MM.1S (cell line): Measurements from ENCODE around the gene PCDHGB2.

Experiments used
- DNase-seq: peaks from one replicate; pipeline ENCODE4 v3.0.0-alpha.2; 2015
- H2AFZ ChIP-seq: fragments of 300-600 bp; sonication (generic); 2 replicates; pipeline ENCODE4 v1.6.0; 2016; ENCODE audit warnings: antibody characterized with exemption, low read length
- H3F3A ChIP-seq: fragments of 300-600 bp; sonication (generic); 2 replicates; pipeline ENCODE4 v1.6.1; 2016; ENCODE audit warnings: mild to moderate bottlenecking, antibody characterized with exemption, low read length, moderate library complexity, mixed read lengths; ENCODE audit not compliant: insufficient read depth
- H3K27ac ChIP-seq: fragments of 300-600 bp; sonication (generic); 2 replicates; pipeline ENCODE4 v1.5.1; 2016; ENCODE audit warnings: mild to moderate bottlenecking, low read length
- H3K27me3 ChIP-seq: fragments of 300-600 bp; sonication (generic); replicated peaks from 2 replicates; pipeline ENCODE4 v1.6.0; 2016; ENCODE audit warnings: low read length; ENCODE audit not compliant: insufficient read depth
- H3K36me3 ChIP-seq: fragments of 300-600 bp; sonication (generic); replicated peaks from 2 replicates; pipeline ENCODE4 v1.6.1; 2016; ENCODE audit warnings: mild to moderate bottlenecking, low read length, mixed read lengths; ENCODE audit not compliant: insufficient read depth
- H3K4me1 ChIP-seq: fragments of 300-600 bp; sonication (generic); 2 replicates; pipeline ENCODE4 v1.6.1; 2016; ENCODE audit warnings: low read length, mixed read lengths
- H3K4me2 ChIP-seq: fragments of 300-600 bp; sonication (generic); 2 replicates; pipeline ENCODE4 v1.6.0; 2016; ENCODE audit warnings: low read depth, low read length
- H3K4me3 ChIP-seq: fragments of 300-600 bp; sonication (generic); 2 replicates; pipeline ENCODE4 v1.5.1; 2016; ENCODE audit warnings: low read length, mixed read lengths
- H3K79me2 ChIP-seq: fragments of 300-600 bp; sonication (generic); 2 replicates; pipeline ENCODE4 v1.6.1; 2016; ENCODE audit warnings: mixed run types, low read length, mixed read lengths
- H3K9ac ChIP-seq: fragments of 300-600 bp; sonication (generic); 2 replicates; pipeline ENCODE4 v1.6.1; 2016; ENCODE audit warnings: low read length, mixed read lengths
- H3K9me2 ChIP-seq: fragments of 300-600 bp; sonication (generic); replicated peaks from 2 replicates; pipeline ENCODE4 v1.6.1; 2016; ENCODE audit warnings: mild to moderate bottlenecking, low read length, mixed read lengths; ENCODE audit not compliant: insufficient read depth
- H3K9me3 ChIP-seq: fragments of 300-600 bp; sonication (generic); replicated peaks from 2 replicates; pipeline ENCODE4 v1.6.1; 2016; ENCODE audit warnings: mild to moderate bottlenecking, low read length, mixed read lengths; ENCODE audit not compliant: insufficient read depth
- H4K20me1 ChIP-seq: fragments of 300-600 bp; sonication (generic); 2 replicates; pipeline ENCODE4 v1.6.1; 2016; ENCODE audit warnings: mild to moderate bottlenecking, low read length, moderate library complexity, mixed read lengths; ENCODE audit not compliant: insufficient read depth
- EZH2 ChIP-seq: fragments of 300-600 bp; sonication (generic); optimal IDR thresholded peaks from 2 replicates; pipeline ENCODE3; 2017; ENCODE audit warnings: low read depth, mild to moderate bottlenecking, antibody characterized with exemption, low read length, mixed read lengths
- EZH2phosphoT487 ChIP-seq: fragments of 300-600 bp; sonication (generic); IDR thresholded peaks from 2 replicates; pipeline ENCODE4 v1.6.1; 2018; ENCODE audit warnings: antibody characterized with exemption, low read length
- TF ChIP-seq, protein P1 (sequence below): fragments of 300-600 bp; sonication (generic); IDR thresholded peaks from 2 replicates; pipeline ENCODE4 v1.5.1; 2016; ENCODE audit warnings: antibody characterized with exemption, low read length, mixed read lengths

Gene PCDHGB2

GRCh38 chr5:141349917-141350619 is 9.7 kb upstream of the PCDHGB2 start, which contains the start of gene PCDHGB1:
Gene PCDHGB1, plus strand, starts transcription at chr5:141350099. Its CDS starts 162 bp downstream, at chr5:141350261.
- Histone ChIP-seq H3K4me1 (no peaks in the 10 kb centered on the region), H2AFZ (peak within 1 kb of the TSS; percentile 67), H3K4me3 (peak within 1 kb of the TSS; percentile 39), H3K79me2 (no peaks in the 10 kb centered on the region), H3K36me3 (no peaks in the 10 kb centered on the region), H3K9ac (no peak within 1 kb of the TSS), H4K20me1 (no peaks in the 10 kb centered on the region), H3K27me3 (0 out of 2 replicates have a peak, but pooled peaks cover 6% of the 10 kb centered on the region), H3K9me3 (no peaks in the 10 kb centered on the region), H3K9me2 (no peaks in the 10 kb centered on the region), H3K4me2 (peak within 1 kb of the TSS; percentile 69), H3K27ac (no peak within 1 kb of the TSS), H3F3A (no peaks in the 10 kb centered on the region)
- TF ChIP-seq, protein P1, sequence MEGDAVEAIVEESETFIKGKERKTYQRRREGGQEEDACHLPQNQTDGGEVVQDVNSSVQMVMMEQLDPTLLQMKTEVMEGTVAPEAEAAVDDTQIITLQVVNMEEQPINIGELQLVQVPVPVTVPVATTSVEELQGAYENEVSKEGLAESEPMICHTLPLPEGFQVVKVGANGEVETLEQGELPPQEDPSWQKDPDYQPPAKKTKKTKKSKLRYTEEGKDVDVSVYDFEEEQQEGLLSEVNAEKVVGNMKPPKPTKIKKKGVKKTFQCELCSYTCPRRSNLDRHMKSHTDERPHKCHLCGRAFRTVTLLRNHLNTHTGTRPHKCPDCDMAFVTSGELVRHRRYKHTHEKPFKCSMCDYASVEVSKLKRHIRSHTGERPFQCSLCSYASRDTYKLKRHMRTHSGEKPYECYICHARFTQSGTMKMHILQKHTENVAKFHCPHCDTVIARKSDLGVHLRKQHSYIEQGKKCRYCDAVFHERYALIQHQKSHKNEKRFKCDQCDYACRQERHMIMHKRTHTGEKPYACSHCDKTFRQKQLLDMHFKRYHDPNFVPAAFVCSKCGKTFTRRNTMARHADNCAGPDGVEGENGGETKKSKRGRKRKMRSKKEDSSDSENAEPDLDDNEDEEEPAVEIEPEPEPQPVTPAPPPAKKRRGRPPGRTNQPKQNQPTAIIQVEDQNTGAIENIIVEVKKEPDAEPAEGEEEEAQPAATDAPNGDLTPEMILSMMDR, result peak; percentile 72
- no peak for TF ChIP-seq EZH2phosphoT487
- TF ChIP-seq EZH2, result no peak
- peak; percentile 75 for DNase-seq

- Histone ChIP-seq H3F3A (no peaks in the 10 kb centered on the region), H2AFZ (no peak overlapping the region), H3K4me3 (no peak overlapping the region), H3K4me1 (no peaks in the 10 kb centered on the region), H3K27me3 (0 out of 2 replicates have a peak, but pooled peaks cover 6% of the 10 kb centered on the region), H3K27ac (no peak overlapping the region), H3K79me2 (no peaks in the 10 kb centered on the region), H3K9ac (no peak overlapping the region), H3K36me3 (no peaks in the 10 kb centered on the region), H3K4me2 (no peak overlapping the region), H3K9me3 (no peaks in the 10 kb centered on the region), H3K9me2 (no peaks in the 10 kb centered on the region), H4K20me1 (no peaks in the 10 kb centered on the region)
- TF ChIP-seq, protein P1, result no peak
- TF ChIP-seq EZH2phosphoT487 (no peak), EZH2 (no peak)
- DNase-seq, result no peak
These were observed 8.2 kb upstream of the PCDHGB2 start for GRCh38 chr5:141351591-141351990.

DNA sequence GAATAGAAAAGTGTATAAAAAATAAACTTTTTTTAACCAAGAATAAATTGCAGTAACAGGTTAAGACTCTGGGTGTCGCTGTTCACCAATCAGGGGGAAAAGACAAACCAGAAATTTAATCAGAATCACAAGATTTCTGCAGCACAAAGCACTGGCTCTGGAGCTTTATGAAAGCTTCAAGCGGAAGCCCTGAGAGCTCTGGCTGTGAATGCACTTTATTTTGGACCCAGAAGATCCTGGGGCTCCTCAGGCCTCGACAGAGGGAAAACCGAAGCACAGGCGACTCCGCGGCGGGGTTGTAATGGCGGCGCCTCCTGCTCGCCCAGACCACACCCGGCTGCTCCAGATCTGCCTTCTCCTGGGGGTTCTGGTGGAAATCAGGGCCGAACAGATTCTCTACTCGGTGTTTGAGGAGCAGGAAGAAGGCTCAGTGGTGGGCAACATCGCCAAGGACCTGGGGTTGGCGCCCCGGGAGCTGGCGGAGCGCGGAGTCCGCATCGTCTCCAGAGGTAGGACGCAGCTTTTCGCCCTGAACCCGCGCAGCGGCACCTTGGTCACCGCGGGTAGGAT is 4.8 kb upstream of the PCDHGB2 start, which contains the start of gene PCDHGA4:
TSS of gene PCDHGA4 (plus strand) at position 122 of the 570 bp plus-strand sequence. CDS start at position 209, 87 bp downstream.
- Histone ChIP-seq H3K9me3 (no peaks in the 10 kb centered on the region), H3K36me3 (no peaks in the 10 kb centered on the region), H3F3A (no peaks in the 10 kb centered on the region), H3K4me1 (no peaks in the 10 kb centered on the region), H3K27ac (no peak within 1 kb of the TSS), H3K9me2 (no peaks in the 10 kb centered on the region), H3K79me2 (no peaks in the 10 kb centered on the region), H3K4me2 (0 out of 2 replicates have a peak within 1 kb of the TSS, but pooled peaks have one; percentile 8), H3K27me3 (0 out of 2 replicates have a peak, but pooled peaks cover 6% of the 10 kb centered on the region), H3K4me3 (no peak within 1 kb of the TSS), H4K20me1 (no peaks in the 10 kb centered on the region), H3K9ac (no peak within 1 kb of the TSS), H2AFZ (peak within 1 kb of the TSS; percentile 16; the same call in 1 of the 2 replicates)
- TF ChIP-seq, protein P1, result peak; percentile 54
- TF ChIP-seq EZH2 (no peak), EZH2phosphoT487 (no peak)
- no peak for DNase-seq
